NCI-H2081 (cell line): ENCODE data around the gene EIF4B.
A peak's percentile ranks its signal among the peaks of the same experiment; 100 is the strongest.

Experiments
- DNase-seq, 2 experiments: peaks; one replicate each; lab custom pipeline; 2025; lab: John Stamatoyannopoulos, UW

The EIF4B gene

GRCh38 chr12:53070877-53071492, 64.7 kb downstream of the EIF4B start:
- no peak for DNase-seq

DNA sequence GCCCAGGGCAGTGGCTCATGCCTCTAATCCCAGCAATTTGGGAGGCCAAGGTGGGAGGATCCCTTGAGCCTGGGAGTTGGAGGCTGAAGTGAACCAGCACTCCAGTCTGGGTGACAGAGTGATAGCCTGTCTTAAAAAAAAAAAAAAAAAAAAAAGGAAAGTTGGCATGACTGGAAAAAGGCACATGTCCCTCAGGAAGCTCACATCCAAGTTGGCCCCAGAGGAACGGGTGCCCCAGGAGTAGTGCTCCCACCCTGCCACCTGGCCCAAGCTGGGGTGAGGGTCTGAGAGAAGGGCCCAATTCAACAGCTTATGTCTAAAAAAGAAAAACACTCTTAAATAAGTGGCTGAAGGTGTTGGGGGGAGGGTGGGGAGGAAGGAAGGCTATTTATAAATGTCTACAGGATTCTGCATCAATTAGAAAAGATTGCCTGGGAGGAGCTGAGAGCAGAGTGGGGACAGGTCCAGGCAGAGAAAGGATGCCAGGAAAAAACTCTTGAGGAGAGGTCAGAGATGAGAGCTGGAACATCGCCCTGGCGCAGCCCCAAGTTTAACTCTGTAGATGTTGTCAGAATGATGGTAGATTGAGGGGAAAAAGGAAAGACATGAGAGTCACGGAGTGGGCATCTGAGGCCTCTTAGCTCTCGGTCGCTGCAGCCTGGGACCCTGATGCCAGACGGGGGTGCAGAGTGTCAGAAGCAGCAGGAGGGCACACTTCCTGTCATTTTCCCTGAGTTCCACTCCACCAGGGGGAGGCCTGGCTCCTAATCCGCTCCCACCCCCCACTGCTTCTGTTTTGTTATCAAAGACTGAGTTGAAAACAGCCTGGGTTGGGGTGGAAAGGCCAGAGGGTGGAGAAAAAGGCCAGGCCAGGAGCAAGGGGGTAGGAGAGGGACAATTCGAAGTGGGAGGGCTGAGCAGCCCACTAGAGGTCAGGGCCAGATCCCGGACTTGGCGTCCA, 65.6 kb downstream of the EIF4B start:
- peak in 1 of 2 experiments; percentile 39 for DNase-seq

DNA sequence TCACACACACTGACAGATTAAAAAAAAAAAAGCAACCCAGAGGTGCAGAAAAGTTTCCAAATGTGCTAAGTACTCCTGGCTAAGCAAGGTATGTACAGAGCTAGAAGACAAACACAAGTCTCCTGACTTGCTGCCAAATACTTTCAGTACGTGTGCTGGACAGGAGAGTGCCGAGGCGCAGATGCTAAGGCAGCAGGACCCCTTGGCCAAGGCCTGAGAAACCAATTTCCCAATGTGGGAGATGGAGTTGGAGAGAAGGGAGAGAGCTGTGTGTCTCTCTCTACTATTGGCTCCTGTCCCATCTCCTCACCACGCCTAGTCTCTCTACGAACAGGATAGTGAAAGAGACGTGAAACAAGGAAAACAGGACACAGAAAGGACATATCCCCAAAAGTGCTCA, 67.6 kb downstream of the EIF4B start:
- no peak for DNase-seq

GRCh38 chr12:53074283-53074998, 68.2 kb downstream of the EIF4B start:
- no peak for DNase-seq

DNA sequence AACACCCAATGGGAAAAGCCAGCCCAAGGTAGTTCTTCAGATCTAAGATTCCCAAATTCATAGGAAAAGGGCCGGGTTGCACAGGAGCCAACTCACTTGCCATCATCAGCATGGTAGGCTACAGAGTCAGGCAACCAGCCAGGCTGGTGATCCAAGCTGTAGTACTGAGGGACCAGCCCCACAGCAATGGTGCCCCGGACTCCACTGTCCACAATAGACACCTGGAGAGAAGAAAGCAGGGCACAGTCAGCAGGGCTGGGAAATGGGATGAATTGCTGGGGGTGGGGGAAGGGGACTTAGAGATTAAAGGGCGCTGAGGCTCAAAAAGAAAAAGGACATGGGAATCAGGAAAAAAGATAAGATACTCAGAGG, 68.7 kb downstream of the EIF4B start:
- no peak for DNase-seq

GRCh38 chr12:53076461-53076860, 70.2 kb downstream of the EIF4B start:
- no peak for DNase-seq

DNA sequence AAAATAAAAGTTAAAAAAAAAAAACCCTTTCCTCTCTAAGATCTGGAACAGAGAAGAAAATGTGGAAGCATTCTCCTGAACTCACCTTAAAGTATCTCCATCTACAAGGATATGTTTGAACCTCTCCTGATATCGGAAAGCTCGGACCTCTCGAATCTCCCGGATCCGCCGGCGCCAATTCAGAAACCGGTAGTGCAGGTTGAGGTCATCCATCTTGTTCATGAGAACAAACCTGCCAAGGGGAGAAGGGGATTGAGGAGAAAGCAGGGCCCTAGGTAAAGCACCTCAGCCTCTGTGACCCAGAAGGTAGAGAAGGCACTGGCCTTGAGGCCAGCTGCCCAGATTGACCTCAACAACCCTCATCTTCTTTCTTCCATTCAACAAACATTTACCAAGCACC, 70.8 kb downstream of the EIF4B start:
- no peak for DNase-seq

GRCh38 chr12:53078425-53079225, 72.4 kb downstream of the EIF4B start:
- DNase-seq, result peak in 1 of 2 experiments; percentile 44

GRCh38 chr12:53079226-53080117, 73.2 kb downstream of the EIF4B start, which contains the start of gene SPRYD3:
Gene SPRYD3, minus strand, starts transcription at chr12:53079390. Its CDS starts 57 bp downstream, at chr12:53079333.
- peak; percentile 94 to 95 for DNase-seq

DNA sequence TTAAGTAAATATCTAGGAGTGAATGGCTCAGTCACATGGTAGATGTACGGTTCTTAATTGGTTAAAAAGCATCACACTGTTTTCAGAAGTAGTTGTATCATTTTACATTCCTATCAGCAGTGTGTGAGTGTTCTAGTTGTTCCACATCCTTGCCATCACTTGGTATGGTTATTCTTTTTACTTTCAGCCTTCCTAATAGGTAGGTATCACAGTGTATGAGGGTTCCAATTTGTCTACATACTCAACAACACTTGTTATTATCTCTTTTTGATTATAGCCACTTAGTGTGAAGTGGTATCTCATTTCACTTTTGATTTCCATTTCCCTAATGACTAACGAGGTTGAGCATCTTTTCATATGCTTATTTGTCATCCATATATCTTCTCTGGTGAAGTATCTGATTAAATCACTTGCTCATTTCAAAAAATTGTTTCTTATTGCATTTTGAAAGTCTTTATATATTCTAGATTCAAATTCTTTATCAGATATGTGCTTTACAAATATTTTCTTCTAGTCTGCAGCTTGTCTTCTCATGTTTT, 76.5 kb downstream of the EIF4B start:
- no peak for DNase-seq

DNA sequence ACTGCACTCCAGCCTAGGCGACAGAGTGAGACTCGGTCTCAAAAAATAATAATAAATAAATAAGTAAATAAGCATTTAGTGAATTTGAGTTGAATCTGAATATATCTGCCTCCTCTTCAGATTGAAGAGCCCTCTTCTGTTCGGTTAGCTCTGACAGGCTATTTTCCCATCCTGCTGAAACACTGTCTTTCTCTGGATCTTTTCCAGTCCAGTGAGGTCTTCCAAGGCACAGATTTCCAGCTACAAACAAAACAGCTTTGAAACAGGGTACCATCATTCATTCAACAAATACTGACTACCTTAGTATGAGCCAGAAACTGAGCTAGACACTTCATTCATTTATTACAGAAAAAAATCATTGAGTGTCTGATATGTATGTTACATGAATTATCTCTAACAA, 80.1 kb downstream of the EIF4B start:
- DNase-seq, result no peak

DNA sequence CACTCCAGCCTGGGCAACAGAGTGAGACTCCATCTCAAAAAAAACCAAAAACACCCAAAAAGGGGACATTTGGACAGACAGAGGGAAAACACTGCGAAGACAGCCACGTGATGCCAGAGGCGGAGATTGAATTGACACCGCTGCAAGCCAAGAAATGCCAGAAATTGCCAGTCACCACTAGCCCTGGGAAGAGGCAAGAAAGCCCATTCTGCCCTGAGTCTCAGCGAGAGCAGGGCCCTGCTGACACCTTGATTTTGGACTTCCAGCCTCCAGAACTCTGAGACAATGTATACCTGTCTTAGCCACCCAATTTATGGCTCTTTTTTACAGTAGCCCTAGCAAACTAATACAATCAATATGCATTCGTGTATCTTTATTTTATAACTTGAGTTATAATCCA, 83.8 kb downstream of the EIF4B start:
- no peak for DNase-seq

DNA sequence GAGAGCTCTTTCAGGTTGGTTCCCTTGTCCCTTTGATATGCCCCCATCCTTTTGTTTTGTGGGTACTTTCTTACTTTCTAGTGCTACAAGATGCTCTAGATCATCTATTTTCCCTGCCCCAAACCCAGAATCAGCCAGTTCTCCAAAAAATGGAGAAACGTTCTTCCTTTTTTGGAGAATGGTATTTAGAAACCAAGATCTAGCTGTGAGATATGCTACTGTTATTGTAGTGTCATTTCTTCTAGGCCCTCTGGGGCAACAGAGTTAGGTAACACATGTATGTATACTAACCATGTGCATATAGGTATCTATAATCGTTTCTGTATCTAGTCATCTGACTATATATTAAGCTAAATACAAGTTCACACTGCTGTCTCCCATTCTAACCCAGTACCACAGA, 84.3 kb downstream of the EIF4B start:
- no peak for DNase-seq

- no peak for DNase-seq
Measured at GRCh38 chr12:53091756-53092155, 85.5 kb downstream of the EIF4B start.
